Anterior cingulate cortex (tissue), 58 donors: ENCODE results near the gene ISG20L2.

Experiments
- DNase-seq, 58 donors: peaks; one replicate each; lab custom pipeline; 2025; lab: John Stamatoyannopoulos, UW

The ISG20L2 gene

GRCh38 chr1:156692925-156693847, 35.4 kb downstream of the ISG20L2 start:
- DNase-seq = no peak

GRCh38 chr1:156692441-156692924, 36.1 kb downstream of the ISG20L2 start:
- DNase-seq = no peak

- DNase-seq = no peak
Observed at GRCh38 chr1:156691665-156692440, 36.7 kb downstream of the ISG20L2 start.

- no peak for DNase-seq
Observed at GRCh38 chr1:156691191-156691590, 37.4 kb downstream of the ISG20L2 start.

GRCh38 chr1:156690675-156691036, 37.9 kb downstream of the ISG20L2 start:
- DNase-seq = no peak

GRCh38 chr1:156689953-156690674, 38.5 kb downstream of the ISG20L2 start:
- DNase-seq = no peak

- DNase-seq = peak in 50 of 58 donors; percentile 3 to 75 (median 42)
Observed at GRCh38 chr1:156689035-156689952, 39.3 kb downstream of the ISG20L2 start.

GRCh38 chr1:156684227-156684782, 44.3 kb downstream of the ISG20L2 start:
- DNase-seq = no peak

- DNase-seq = no peak
Observed at GRCh38 chr1:156682166-156682890, 46.2 kb downstream of the ISG20L2 start.

- no peak for DNase-seq
Observed at GRCh38 chr1:156681196-156681960, 47.2 kb downstream of the ISG20L2 start.

GRCh38 chr1:156680056-156680455, 48.5 kb downstream of the ISG20L2 start:
- DNase-seq = no peak

- peak in 47 of 58 donors; percentile 15 to 77 (median 49) for DNase-seq
Observed at GRCh38 chr1:156677616-156678596, 50.7 kb downstream of the ISG20L2 start.

- DNase-seq = peak in 36 of 58 donors; percentile 7 to 58 (median 35)
Observed at GRCh38 chr1:156676820-156677615, 51.5 kb downstream of the ISG20L2 start, which contains the start of gene NES. Gene NES, minus strand, starts transcription at chr1:156677407. Its CDS starts 143 bp downstream, at chr1:156677264.

- no peak for DNase-seq
Observed at GRCh38 chr1:156676114-156676819, 52.3 kb downstream of the ISG20L2 start.
